CD4-positive, CD25-positive, alpha-beta regulatory T cell (primary cell): ENCODE results near the gene MESP2. TPM values are rescaled to one million over a fixed set of nuclear protein-coding genes. Genes with fewer than 3 reads are reported as not detected.
"Not testable (repeated sequence)": the region's sequence is repeated elsewhere in the genome, so short reads cannot be mapped to it uniquely, and the experiment has no call there.

Experiments used
- ATAC-seq, 2 donors: fragments of 150-1000 bp; cut with Tn5 transposase; one replicate each; pipeline ENCODE4 v1.10.0; 2021; ENCODE audit warnings: low read depth in 2 of 2, moderate number of reproducible peaks in 2 of 2, moderate library complexity in 1 of 2
- DNase-seq, 3 donors: peaks; one replicate each; pipeline versions ENCODE4 v3.0.0 to v3.0.0-alpha.2; 2012 to 2022; ENCODE audit warnings: mixed read lengths in 1 of 3
- H3K27ac ChIP-seq: one replicate; pipeline ENCODE4 v1.7.0; 2013; ENCODE audit warnings: mild to moderate bottlenecking, low read length; ENCODE audit not compliant: insufficient read depth, poor library complexity, severe bottlenecking
- H3K27me3 ChIP-seq: one replicate; pipeline ENCODE4 v1.7.0; 2013; ENCODE audit warnings: low read length; ENCODE audit not compliant: control insufficient read depth, insufficient read depth
- H3K36me3 ChIP-seq: one replicate; pipeline ENCODE4 v1.7.0; 2013; ENCODE audit warnings: mild to moderate bottlenecking, low read length, moderate library complexity; ENCODE audit not compliant: control insufficient read depth, insufficient read depth
- H3K4me1 ChIP-seq: 2 replicates; pipeline ENCODE4 v1.7.0; 2013; ENCODE audit warnings: mild to moderate bottlenecking, low read length; ENCODE audit not compliant: insufficient read depth, control insufficient read depth, poor library complexity, severe bottlenecking
- H3K4me3 ChIP-seq: one replicate; pipeline ENCODE4 v1.7.0; 2013; ENCODE audit warnings: low read depth, mild to moderate bottlenecking, low read length, moderate library complexity
- H3K9me3 ChIP-seq, 2 experiments: 1 replicate in 1 of 2; 2 replicates in 1 of 2; pipeline ENCODE4 v1.7.0; 2013; ENCODE audit warnings: low read length in 2 of 2, mild to moderate bottlenecking in 1 of 2, moderate library complexity in 1 of 2; ENCODE audit not compliant: control insufficient read depth in 2 of 2
- H3K27ac Mint-ChIP-seq, 3 donors: one replicate each; pipeline ENCODE4 v1.8.0; 2020 to 2022; ENCODE audit warnings: mild to moderate bottlenecking in 3 of 3, mixed read lengths in 3 of 3, moderate library complexity in 2 of 3
- H3K27me3 Mint-ChIP-seq: one replicate; pipeline ENCODE4 v1.8.0; 2022; ENCODE audit warnings: mild to moderate bottlenecking, mixed read lengths
- H3K36me3 Mint-ChIP-seq: one replicate; pipeline ENCODE4 v1.8.0; 2020; ENCODE audit warnings: mixed read lengths
- H3K4me1 Mint-ChIP-seq, 4 donors: one replicate each; pipeline ENCODE4 v1.8.0; 2020 to 2022; ENCODE audit warnings: mixed read lengths in 4 of 4, mild to moderate bottlenecking in 1 of 4
- H3K4me3 Mint-ChIP-seq, 4 donors: one replicate each; pipeline ENCODE4 v1.8.0; 2020 to 2022; ENCODE audit warnings: mild to moderate bottlenecking in 4 of 4, mixed read lengths in 4 of 4, moderate library complexity in 3 of 4
- H3K9me3 Mint-ChIP-seq, 7 donors: one replicate each; pipeline ENCODE4 v1.8.0; 2020 to 2022; ENCODE audit warnings: mixed read lengths in 7 of 7, mild to moderate bottlenecking in 3 of 7, moderate library complexity in 2 of 7
- polyA plus RNA-seq, 4 donors: library from polyadenylated mRNA; unstranded; fragments of 300-500 nt; fragmentation: Illumina TruSeq; gene quantifications; one replicate each; pipeline ENCODE4 v1.2.3, GENCODE V29; 2021
- total RNA-seq: library from RNA; stranded (reverse); gene quantifications from one replicate; pipeline ENCODE4 v1.2.3, GENCODE V29; 2022

The MESP2 gene
- total and polyA plus RNA-seq, 5 donors from 2014 or later, result not detected

GRCh38 chr15:89782619-89782950 lies 6.5 kb downstream of the MESP2 start:
- H3K27ac ChIP-seq, H3K27me3 ChIP-seq, ATAC-seq, H3K9me3 ChIP-seq, H3K36me3 Mint-ChIP-seq, H3K4me3 ChIP-seq, H3K9me3 Mint-ChIP-seq, H3K36me3 ChIP-seq, H3K4me1 ChIP-seq, H3K4me1 Mint-ChIP-seq, H3K27ac Mint-ChIP-seq, H3K4me3 Mint-ChIP-seq, DNase-seq: not testable (repeated sequence)
- H3K27me3 Mint-ChIP-seq, result peaks cover 18% of the 10 kb centered on the region

DNA sequence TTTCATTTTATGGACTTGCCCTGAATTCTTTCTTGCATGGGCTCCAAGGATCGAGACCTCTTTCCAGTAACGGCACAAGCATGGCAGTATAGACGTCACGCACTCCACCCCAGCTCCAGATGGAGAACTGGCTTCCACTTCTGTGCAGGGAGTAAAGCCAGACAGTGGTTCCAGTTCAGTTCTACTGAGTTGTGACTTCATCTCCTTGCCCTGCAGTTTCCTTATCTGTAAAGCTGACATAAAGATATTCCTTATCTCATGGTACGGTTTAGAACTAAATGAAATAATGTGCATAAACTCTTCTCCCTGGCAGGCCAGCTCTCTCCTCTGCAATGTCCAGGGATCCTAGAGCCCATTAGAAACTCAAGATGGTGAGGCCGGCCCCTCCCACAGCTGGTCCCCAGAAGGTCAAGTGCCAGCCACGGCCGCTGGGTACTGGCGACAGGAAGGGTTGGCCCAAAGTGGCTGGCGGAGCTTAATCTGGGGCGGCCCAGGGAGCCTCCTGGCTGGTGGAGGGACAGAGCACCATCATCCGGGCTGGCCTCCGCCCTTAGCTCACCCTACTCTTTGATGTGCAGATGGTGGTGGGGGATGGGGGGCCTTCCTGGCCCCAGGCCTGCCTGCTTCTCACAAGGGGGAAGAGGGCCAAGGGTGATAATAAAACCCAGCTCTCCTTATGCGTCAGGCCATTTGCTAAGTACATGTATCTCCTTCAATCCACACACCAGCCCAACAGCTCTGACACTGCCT lies 7.2 kb downstream of the MESP2 start:
- peaks cover 4% of the 10 kb centered on the region for H3K27me3 ChIP-seq
- peaks cover 3% of the 10 kb centered on the region for H3K36me3 Mint-ChIP-seq
- H3K4me3 ChIP-seq, result no peak overlapping the region
- H3K36me3 ChIP-seq, result no peaks in the 10 kb centered on the region
- peaks cover 19% of the 10 kb centered on the region for H3K27me3 Mint-ChIP-seq
- H3K27ac ChIP-seq, result no peak overlapping the region
- H3K9me3 Mint-ChIP-seq, result peaks cover 0 to 9% (median 2%) of the 10 kb centered on the region in 7 donors
- no peak overlapping the region for H3K27ac Mint-ChIP-seq
- no peak for DNase-seq
- H3K9me3 ChIP-seq, result peaks cover 0 to 8% of the 10 kb centered on the region in 2 experiments
- peaks cover 0 to 6% (median 0%) of the 10 kb centered on the region in 4 donors for H3K4me1 Mint-ChIP-seq
- ATAC-seq, result no peak
- H3K4me1 ChIP-seq, result no peaks in the 10 kb centered on the region
- H3K4me3 Mint-ChIP-seq, result peak overlapping the region in 1 of 4 donors; percentile 14

- no peak for DNase-seq
- Histone ChIP-seq H3K27ac (no peak overlapping the region), H3K36me3 (no peaks in the 10 kb centered on the region), H3K4me1 (no peaks in the 10 kb centered on the region), H3K9me3 (peaks cover 0 to 8% of the 10 kb centered on the region in 2 experiments), H3K27me3 (peaks cover 4% of the 10 kb centered on the region), H3K4me3 (no peak overlapping the region)
- Mint-ChIP-seq H3K27me3 (peaks cover 13% of the 10 kb centered on the region), H3K36me3 (peaks cover 3% of the 10 kb centered on the region), H3K4me1 (peaks cover 0 to 6% (median 0%) of the 10 kb centered on the region in 4 donors), H3K9me3 (peaks cover 0 to 10% (median 2%) of the 10 kb centered on the region in 7 donors), H3K4me3 (no peak overlapping the region), H3K27ac (no peak overlapping the region)
- ATAC-seq, result no peak
Measured at GRCh38 chr15:89783861-89784685, 7.9 kb downstream of the MESP2 start.

GRCh38 chr15:89784686-89784960 lies 8.5 kb downstream of the MESP2 start:
- no peak overlapping the region for H3K27ac ChIP-seq
- peaks cover 0 to 6% (median 0%) of the 10 kb centered on the region in 4 donors for H3K4me1 Mint-ChIP-seq

DNA sequence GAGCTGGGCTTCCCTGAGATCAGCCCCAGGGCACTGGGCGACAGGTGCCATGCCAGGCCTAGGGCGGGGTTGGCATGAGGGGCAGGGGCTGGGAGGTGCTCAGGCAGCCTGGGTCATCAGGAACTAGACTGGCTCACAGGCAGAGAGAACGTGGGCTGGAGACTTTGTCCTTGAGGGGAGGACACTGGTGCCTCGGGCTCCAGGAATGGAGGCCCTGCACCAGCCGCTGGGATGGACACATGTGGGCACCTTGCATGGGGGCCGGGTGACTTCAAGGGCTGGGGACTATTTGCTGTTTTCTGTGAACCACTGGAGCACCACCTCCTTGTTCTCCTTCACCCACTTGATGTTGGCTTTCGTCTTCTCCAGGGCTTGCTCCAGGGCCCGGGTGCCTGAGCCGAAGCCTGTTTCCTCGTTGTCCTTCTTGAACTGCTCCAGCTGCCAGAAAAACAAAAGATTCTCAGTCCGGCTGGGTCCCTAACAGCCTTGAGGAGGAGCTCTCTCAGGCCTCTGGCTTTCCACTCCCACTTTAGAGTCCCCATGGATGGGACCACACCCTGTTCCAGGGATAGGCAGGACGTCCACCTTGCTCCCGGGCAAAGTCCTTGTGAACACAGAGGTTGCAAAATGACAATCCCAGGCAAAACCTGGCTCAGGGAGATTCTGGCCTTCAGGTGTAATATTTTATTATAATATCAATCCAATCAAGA lies 9.1 kb downstream of the MESP2 start:
- peaks cover 11% of the 10 kb centered on the region for H3K27me3 Mint-ChIP-seq
- no peak for DNase-seq
- no peak for ATAC-seq
- H3K4me3 Mint-ChIP-seq, result no peak overlapping the region
- H3K4me3 ChIP-seq, result no peak overlapping the region
- H3K36me3 Mint-ChIP-seq, result peaks cover 3% of the 10 kb centered on the region
- peaks cover 0 to 8% of the 10 kb centered on the region in 2 experiments for H3K9me3 ChIP-seq
- H3K27ac Mint-ChIP-seq, result no peak overlapping the region
- no peaks in the 10 kb centered on the region for H3K36me3 ChIP-seq
- peaks cover 4% of the 10 kb centered on the region for H3K27me3 ChIP-seq
- peaks cover 0 to 10% (median 2%) of the 10 kb centered on the region in 7 donors for H3K9me3 Mint-ChIP-seq
- peaks cover 0 to 6% (median 0%) of the 10 kb centered on the region in 4 donors for H3K4me1 Mint-ChIP-seq
- H3K27ac ChIP-seq, result no peak overlapping the region
- no peaks in the 10 kb centered on the region for H3K4me1 ChIP-seq

More at GRCh38 chr15:89784686-89784960, 8.5 kb downstream of the MESP2 start:
- Histone ChIP-seq H3K4me3 (no peak overlapping the region), H3K9me3 (peaks cover 0 to 8% of the 10 kb centered on the region in 2 experiments), H3K36me3 (no peaks in the 10 kb centered on the region), H3K4me1 (no peaks in the 10 kb centered on the region), H3K27me3 (peaks cover 4% of the 10 kb centered on the region)
- peaks cover 0 to 10% (median 2%) of the 10 kb centered on the region in 7 donors for H3K9me3 Mint-ChIP-seq
- H3K4me3 Mint-ChIP-seq, result no peak overlapping the region
- no peak overlapping the region for H3K27ac Mint-ChIP-seq
- DNase-seq (no peak), ATAC-seq (no peak)
- H3K27me3 Mint-ChIP-seq, result peaks cover 9% of the 10 kb centered on the region
- peaks cover 3% of the 10 kb centered on the region for H3K36me3 Mint-ChIP-seq

DNA sequence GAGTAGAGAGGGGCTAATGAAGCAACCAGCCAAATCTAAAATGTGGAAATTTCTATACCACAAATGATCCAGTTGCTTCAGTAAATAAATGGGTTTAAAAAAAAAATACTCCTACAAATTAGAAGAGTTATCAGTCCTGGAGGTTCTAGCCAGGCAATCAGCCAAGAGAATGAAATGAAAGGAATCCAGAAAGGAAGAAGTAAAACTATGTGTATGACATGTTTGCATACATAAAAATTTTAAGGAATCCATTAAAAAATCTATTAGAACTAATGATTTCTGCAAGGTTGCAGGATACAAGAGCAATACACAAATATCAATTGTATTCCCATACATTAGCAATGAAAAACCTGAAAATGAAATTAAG lies 9.6 kb downstream of the MESP2 start:
- Mint-ChIP-seq H3K27ac (no peak overlapping the region), H3K4me1 (peaks cover 0 to 3% (median 0%) of the 10 kb centered on the region in 4 donors), H3K9me3 (peaks cover 0 to 10% (median 2%) of the 10 kb centered on the region in 7 donors), H3K36me3 (peaks cover 3% of the 10 kb centered on the region), H3K27me3 (peaks cover 13% of the 10 kb centered on the region), H3K4me3 (no peak overlapping the region)
- ATAC-seq (no peak), DNase-seq (no peak)
- H3K4me3 ChIP-seq, result no peak overlapping the region
- no peaks in the 10 kb centered on the region for H3K36me3 ChIP-seq
- H3K27ac ChIP-seq, result no peak overlapping the region
- H3K4me1 ChIP-seq, result no peaks in the 10 kb centered on the region
- H3K27me3 ChIP-seq, result peaks cover 4% of the 10 kb centered on the region
- peaks cover 0 to 8% of the 10 kb centered on the region in 2 experiments for H3K9me3 ChIP-seq

DNA sequence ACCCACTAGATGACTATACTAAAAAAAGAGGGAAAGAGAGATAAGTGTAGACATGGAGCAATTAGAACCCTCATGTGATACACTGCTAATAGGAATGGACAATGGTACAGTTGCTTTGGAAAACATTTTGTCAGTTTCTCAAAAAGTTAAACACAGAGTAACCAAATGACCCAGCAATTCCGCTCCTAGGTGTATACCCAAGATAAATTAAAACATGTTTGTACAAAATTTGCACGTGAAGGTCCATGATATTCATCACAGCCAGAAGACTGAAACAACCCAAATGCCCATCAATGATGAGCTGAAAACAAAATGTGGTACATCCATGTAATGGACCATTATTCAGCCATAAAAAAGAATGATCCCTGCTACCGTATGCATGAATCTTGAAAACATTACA lies 11.8 kb downstream of the MESP2 start:
- Mint-ChIP-seq H3K27me3 (peaks cover 17% of the 10 kb centered on the region), H3K36me3 (peaks cover 3% of the 10 kb centered on the region), H3K4me3 (no peak overlapping the region), H3K27ac (no peak overlapping the region), H3K4me1 (no peaks in the 10 kb centered on the region), H3K9me3 (peaks cover 0 to 10% (median 2%) of the 10 kb centered on the region in 7 donors)
- H3K27ac ChIP-seq, result no peak overlapping the region
- no peak for ATAC-seq
- H3K4me1 ChIP-seq, result no peaks in the 10 kb centered on the region
- no peak for DNase-seq
- no peak overlapping the region for H3K4me3 ChIP-seq
- peaks cover 4% of the 10 kb centered on the region for H3K27me3 ChIP-seq
- no peaks in the 10 kb centered on the region for H3K36me3 ChIP-seq
- H3K9me3 ChIP-seq, result peaks cover 0 to 8% of the 10 kb centered on the region in 2 experiments
